Glutamatergic neuron (in vitro differentiated cells): ENCODE results near the gene FHL2. TPM values are rescaled to one million over a fixed set of nuclear protein-coding genes. Genes with fewer than 3 reads are reported as not detected.

Experiments
- DNase-seq: peaks from one replicate; pipeline ENCODE4 v3.0.0; 2022
- H3K27ac Mint-ChIP-seq: one replicate; pipeline ENCODE4 v1.8.0; 2020; ENCODE audit warnings: mild to moderate bottlenecking, mixed read lengths, inconsistent platforms; ENCODE audit not compliant: unreplicated experiment
- H3K27me3 Mint-ChIP-seq: one replicate; pipeline ENCODE4 v1.8.0; 2020; ENCODE audit warnings: mild to moderate bottlenecking, moderate library complexity, mixed read lengths, inconsistent platforms; ENCODE audit not compliant: unreplicated experiment
- H3K36me3 Mint-ChIP-seq: one replicate; pipeline ENCODE4 v1.8.0; 2020; ENCODE audit warnings: mild to moderate bottlenecking, mixed read lengths, inconsistent platforms; ENCODE audit not compliant: unreplicated experiment
- H3K4me1 Mint-ChIP-seq: one replicate; pipeline ENCODE4 v1.8.0; 2020; ENCODE audit warnings: mild to moderate bottlenecking, low read depth, mixed read lengths, inconsistent platforms; ENCODE audit not compliant: unreplicated experiment
- H3K4me3 Mint-ChIP-seq: one replicate; pipeline ENCODE4 v1.8.0; 2020; ENCODE audit warnings: mild to moderate bottlenecking, mixed read lengths, inconsistent platforms; ENCODE audit not compliant: unreplicated experiment
- H3K9me3 Mint-ChIP-seq: one replicate; pipeline ENCODE4 v1.8.0; 2020; ENCODE audit warnings: mild to moderate bottlenecking, moderate library complexity, mixed read lengths, inconsistent platforms; ENCODE audit not compliant: unreplicated experiment
- CTCF ChIP-seq: fragments of 200-600 bp; sonication (generic); IDR thresholded peaks from one replicate; pipeline ENCODE4 v1.5.0; 2021; ENCODE audit not compliant: partially characterized antibody, unreplicated experiment
- total RNA-seq: library from RNA; stranded (reverse); fragmentation: NEBNext Ultra II Directional; extraction: Animal tissue kit (Norgen Biotek cat#: 25700); gene quantifications from one replicate; pipeline ENCODE4 v1.2.1, GENCODE V29; 2021; ENCODE audit not compliant: unreplicated experiment

FHL2 gene
- total RNA-seq, 1 donor from 2014 or later = 3.2 TPM

DNA sequence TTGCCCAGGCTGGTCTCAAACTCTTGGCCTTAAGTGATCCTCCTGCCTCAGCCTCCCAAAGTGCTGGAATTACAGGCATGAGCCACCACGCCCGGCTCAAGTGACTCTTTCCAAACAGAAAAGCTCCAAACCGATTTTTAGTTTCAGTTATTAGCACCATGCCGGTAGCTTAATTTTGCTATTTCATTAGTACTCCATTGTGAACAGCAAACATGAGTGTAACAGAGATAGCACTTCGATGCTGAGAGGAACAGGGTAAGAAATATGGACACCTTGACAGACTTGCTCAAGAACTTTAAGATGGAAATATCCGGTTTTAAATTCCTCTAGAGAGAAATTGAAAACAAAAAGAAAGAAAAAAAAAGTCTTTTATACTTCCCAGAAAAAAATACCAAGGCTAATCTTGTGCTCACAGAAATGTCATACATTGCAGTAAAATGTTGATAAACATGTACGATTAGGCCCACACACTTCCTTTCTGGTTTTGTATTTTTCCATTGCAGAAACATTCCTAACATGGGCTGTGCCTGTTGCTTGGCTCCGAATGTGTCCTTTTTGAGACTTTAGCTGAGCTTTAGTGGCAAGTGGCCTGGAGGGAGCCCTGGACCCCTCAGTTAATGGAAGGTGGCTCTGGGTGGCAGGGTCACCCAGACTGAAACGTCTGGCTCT, 18.3 kb downstream of the FHL2 start:
- H3K9me3 Mint-ChIP-seq = no peaks in the 10 kb centered on the region
- H3K4me3 Mint-ChIP-seq = no peak overlapping the region
- no peaks in the 10 kb centered on the region for H3K36me3 Mint-ChIP-seq
- peaks cover 2% of the 10 kb centered on the region for H3K27me3 Mint-ChIP-seq
- H3K27ac Mint-ChIP-seq = no peak overlapping the region
- H3K4me1 Mint-ChIP-seq = peaks cover 5% of the 10 kb centered on the region
- DNase-seq = no peak
- TF ChIP-seq CTCF = no peak

DNA sequence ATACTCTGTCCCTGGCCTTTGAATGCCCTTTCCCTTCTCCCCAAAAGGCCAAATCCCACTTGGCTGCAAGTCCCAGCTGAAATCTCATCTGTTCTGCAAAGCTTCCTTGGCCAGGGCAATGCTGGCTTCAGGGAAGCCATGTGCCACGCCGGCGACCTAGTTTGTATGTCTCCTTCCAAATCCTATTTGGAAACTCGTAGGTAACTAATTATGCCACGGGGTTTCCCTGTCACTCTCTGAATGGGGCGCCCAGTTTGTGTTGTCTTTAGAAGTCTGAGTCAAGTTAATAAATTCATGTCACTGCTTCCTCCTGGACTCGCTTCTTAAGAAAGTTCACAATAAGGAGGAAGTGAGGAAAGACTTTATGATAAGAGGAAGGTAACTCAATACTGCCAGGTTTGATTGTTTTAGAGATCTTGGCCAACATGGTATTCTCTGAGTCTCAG, 19.1 kb downstream of the FHL2 start:
- Mint-ChIP-seq H3K27me3 (peaks cover 2% of the 10 kb centered on the region), H3K27ac (no peak overlapping the region), H3K4me1 (peaks cover 5% of the 10 kb centered on the region), H3K4me3 (no peak overlapping the region), H3K9me3 (no peaks in the 10 kb centered on the region), H3K36me3 (no peaks in the 10 kb centered on the region)
- DNase-seq = no peak
- no peak for TF ChIP-seq CTCF

DNA sequence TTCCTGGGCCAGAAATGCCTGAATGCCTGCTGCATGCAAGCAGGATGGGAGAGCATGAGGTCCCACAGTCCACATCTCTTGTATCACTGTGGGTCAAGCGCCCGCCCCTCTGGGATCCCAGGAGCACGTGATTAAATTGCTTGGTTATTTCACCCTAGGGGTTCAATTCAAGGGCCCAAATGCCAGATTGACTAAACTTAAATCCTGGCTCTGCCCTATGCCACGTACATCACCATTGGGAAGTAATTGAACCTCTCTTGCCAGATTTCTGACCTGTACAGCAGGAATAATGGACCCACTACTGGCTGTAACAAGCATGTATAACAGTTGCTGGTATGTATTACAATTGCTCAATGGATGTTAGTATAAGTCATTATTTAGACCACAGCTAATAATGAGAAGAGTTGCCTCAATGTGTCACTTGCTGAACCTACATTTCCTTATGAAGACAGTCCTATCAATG, 19.9 kb downstream of the FHL2 start:
- H3K4me3 Mint-ChIP-seq = no peak overlapping the region
- no peaks in the 10 kb centered on the region for H3K9me3 Mint-ChIP-seq
- peaks cover 2% of the 10 kb centered on the region for H3K27me3 Mint-ChIP-seq
- no peaks in the 10 kb centered on the region for H3K36me3 Mint-ChIP-seq
- TF ChIP-seq CTCF = no peak
- H3K4me1 Mint-ChIP-seq = peaks cover 5% of the 10 kb centered on the region
- H3K27ac Mint-ChIP-seq = no peak overlapping the region
- DNase-seq = no peak

DNA sequence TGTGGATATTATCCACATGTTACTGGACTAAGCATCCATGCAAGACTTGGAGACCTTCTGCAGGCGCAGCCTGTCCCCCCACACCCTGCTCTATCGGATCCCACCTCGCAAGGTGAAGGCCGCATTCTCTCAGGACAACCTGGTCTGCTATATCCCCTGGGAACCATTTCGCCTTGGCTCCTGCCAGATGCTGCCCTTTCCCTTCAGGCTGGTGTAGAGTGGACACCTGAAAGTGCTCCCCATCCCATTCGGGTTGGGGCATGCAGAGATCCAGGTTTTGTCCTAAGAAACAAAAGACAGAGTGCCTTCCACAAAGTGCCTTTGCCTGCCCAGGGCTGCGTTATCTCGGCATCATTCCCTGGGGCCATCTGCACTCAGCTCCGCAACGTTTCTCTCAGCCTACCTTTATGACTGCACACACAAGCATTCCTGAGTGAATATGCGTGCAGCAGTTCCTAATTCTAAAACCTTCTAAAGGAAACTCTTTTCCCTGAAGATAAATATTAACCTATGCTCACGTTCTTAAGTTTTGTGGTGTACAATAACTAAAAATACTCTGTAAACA, 20.5 kb downstream of the FHL2 start:
- H3K36me3 Mint-ChIP-seq = no peaks in the 10 kb centered on the region
- DNase-seq = no peak
- TF ChIP-seq CTCF = no peak
- peaks cover 5% of the 10 kb centered on the region for H3K4me1 Mint-ChIP-seq
- H3K9me3 Mint-ChIP-seq = no peaks in the 10 kb centered on the region
- peaks cover 2% of the 10 kb centered on the region for H3K27me3 Mint-ChIP-seq
- no peak overlapping the region for H3K27ac Mint-ChIP-seq
- H3K4me3 Mint-ChIP-seq = no peak overlapping the region

- DNase-seq = no peak
- TF ChIP-seq CTCF = no peak
- Mint-ChIP-seq H3K4me3 (peak overlapping the region; percentile 47), H3K4me1 (peaks cover 5% of the 10 kb centered on the region), H3K27me3 (peaks cover 2% of the 10 kb centered on the region), H3K9me3 (no peaks in the 10 kb centered on the region), H3K36me3 (no peaks in the 10 kb centered on the region), H3K27ac (no peak overlapping the region)
Observed at GRCh38 chr2:105377871-105378270, 21.0 kb downstream of the FHL2 start.
